Fibroblast of mammary gland (primary cell): Measurements from ENCODE around the gene RBP3.

Source experiments
- DNase-seq: peaks from one replicate; pipeline ENCODE4 v3.0.0-alpha.2; 2010; ENCODE audit warnings: low read depth
- H3K4me3 ChIP-seq: 2 replicates; pipeline ENCODE4 v1.5.1; 2011; ENCODE audit warnings: low read depth, mild to moderate bottlenecking, low read length, moderate library complexity; ENCODE audit not compliant: control insufficient read depth
- CTCF ChIP-seq: conservative IDR thresholded peaks from 2 replicates; pipeline ENCODE4 v1.5.1; 2011; ENCODE audit warnings: low read depth, low read length, inconsistent platforms; ENCODE audit not compliant: control insufficient read depth, insufficient read depth

Gene RBP3

DNA sequence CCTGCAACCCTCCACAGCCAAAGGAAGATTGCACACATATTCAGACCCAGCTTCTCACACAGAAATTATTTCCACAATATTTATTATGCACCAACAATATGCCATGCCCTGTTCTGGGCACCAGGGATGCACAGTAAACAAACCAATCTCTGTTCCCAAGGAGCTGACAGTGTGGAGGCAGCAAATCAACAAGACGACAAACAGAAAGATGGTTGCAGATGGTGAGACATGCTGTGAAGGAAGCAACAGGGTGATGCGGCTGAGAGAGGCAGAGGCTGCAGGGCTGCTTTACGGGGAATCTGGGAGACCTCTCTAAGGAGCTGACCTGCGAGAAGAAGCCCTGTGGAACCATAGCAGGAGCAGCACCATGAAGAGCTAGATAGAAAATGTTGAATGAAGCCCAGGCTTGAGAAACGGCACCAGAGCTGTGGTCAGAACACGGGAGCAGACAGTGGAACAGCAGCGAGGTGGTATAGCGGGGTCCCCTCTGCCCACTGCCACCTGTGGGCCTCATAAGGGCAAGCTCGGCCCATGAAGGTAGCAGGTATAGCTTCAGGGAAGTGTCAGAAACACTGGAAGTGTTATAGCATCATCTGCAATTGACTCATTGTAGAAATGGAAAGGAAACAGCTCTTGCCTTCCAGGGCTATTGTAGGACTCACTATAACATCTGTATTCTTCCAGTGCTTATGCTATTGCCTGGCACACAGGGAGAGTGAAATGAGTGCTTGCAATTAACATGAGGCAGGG is 17.4 kb downstream of the RBP3 start:
- TF ChIP-seq CTCF: no peak
- no peak overlapping the region for H3K4me3 ChIP-seq
- no peak for DNase-seq

- DNase-seq: no peak
- TF ChIP-seq CTCF: no peak
Measured at GRCh38 chr10:47366181-47366631, 18.0 kb downstream of the RBP3 start.

GRCh38 chr10:47366731-47367460 is 18.7 kb downstream of the RBP3 start:
- DNase-seq: no peak
- TF ChIP-seq CTCF: no peak
- no peak overlapping the region for H3K4me3 ChIP-seq

More at GRCh38 chr10:47366181-47366631, 18.0 kb downstream of the RBP3 start:
- no peak overlapping the region for H3K4me3 ChIP-seq

DNA sequence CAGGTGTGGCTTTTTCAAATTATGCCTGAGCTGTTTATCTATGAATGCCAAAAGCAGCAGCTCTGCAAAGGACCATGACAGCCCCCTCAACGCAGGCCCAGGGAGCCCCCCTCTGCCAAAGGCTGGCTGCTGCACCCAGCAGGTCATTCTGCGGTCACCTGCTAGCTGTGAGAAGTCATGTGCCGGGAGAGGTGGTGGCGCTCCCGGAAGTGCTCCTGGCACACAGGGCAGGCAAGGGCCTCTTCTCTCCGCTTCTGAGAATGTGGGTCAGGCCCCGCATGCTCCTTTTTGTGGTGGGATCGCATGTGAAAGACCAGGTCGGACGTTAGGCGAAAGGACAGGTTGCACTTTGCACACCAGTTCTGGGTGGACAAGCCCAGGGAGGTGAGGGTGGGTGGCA is 19.5 kb downstream of the RBP3 start:
- no peak for DNase-seq
- H3K4me3 ChIP-seq: no peak overlapping the region
- TF ChIP-seq CTCF: no peak

DNA sequence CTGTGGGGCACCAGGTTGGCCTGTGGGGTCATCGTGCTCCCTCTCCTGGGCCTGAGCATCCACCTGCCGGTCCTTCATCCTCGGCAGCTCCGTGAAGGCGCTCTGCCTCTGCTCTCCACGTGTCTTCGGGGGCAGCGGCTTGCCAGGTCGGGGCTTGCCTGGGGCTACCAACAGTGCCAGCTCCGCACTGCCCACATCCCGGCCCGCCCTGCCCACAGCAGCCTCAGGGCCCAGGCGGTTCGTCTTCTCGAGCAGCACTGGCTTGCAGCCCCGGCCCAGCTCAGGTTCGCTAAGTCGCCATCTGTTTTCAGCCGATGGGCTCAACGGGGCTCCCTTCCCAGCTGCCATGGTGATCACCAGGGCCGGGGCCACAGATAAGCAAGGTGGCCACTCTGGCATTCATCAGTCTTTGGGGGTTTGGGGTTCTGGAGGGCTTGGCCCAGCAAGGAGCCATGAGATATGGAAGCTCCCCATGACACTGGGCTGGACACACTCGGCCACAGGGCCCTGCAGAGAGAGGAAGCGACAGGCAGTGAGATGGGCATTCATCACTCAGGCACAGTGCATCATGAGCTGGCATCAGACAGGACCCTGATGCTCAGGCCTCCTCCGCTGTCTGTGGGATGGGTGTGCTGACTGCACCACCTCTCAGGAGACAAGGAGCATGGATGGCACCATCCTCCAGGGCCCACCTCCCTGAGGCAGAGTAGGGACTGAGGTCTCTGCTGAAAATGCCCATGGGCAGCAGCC is 20.4 kb downstream of the RBP3 start:
- TF ChIP-seq CTCF: no peak
- no peak overlapping the region for H3K4me3 ChIP-seq
- no peak for DNase-seq

DNA sequence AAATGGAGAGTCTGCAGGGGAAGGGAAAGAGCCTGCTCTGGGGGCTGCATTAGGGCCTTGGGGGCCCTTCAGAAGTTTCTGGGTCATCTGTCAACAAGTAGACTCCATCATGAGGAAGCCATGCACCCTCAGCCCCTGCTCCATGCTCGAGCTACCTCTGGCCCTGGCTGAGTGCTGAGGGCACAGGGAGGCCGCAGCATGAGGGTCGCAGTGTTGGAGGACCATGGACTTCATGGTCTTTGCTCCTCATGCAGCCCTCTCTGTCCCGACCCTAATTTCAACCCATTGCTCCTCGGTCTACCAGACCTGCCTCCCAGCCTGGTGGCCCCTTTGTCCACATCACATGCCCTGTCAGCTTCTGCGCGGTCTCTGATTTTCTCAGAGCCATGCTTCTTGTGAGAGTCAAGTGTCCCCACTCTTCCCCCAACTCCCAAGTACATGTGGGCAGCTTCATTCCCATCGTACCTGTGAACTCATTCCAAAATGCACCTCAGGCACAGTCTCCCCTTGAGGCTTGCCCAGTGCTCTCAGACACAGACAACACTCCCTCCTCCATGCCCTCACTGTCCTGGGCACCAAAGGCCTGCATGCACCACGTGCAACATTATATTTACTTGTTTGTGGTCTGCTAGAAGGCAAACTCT is 21.2 kb downstream of the RBP3 start:
- no peak for DNase-seq
- no peak for TF ChIP-seq CTCF
- no peak overlapping the region for H3K4me3 ChIP-seq
